Activated CD8-positive, alpha-beta memory T cell treated with anti-CD3 and anti-CD28 coated beads, Interleukin-2, amount 50 U/mL, for 24 hours (primary cell): Measurements from ENCODE around the gene NCOR1.
"Not testable (repeated sequence)": the region's sequence is repeated elsewhere in the genome, so short reads cannot be mapped to it uniquely, and the experiment has no call there.

Experiments
- DNase-seq: peaks from one replicate; pipeline ENCODE4 v3.0.0-alpha.2; 2020; ENCODE audit errors: extremely low read depth

NCOR1 gene

GRCh38 chr17:16215273-16215964, at the start of gene NCOR1:
Gene NCOR1 (minus strand): TSS chr17:16215534. CDS start chr17:16194569, 20,965 bp downstream.
- peak; percentile 76 for DNase-seq

- no peak for DNase-seq
Observed at GRCh38 chr17:16262201-16262600, 46.9 kb upstream of the NCOR1 start.

- DNase-seq = no peak
Observed at GRCh38 chr17:16261049-16261448, 45.7 kb upstream of the NCOR1 start.

GRCh38 chr17:16259926-16260325, 44.6 kb upstream of the NCOR1 start:
- no peak for DNase-seq

- no peak for DNase-seq
Observed at GRCh38 chr17:16258901-16259300, 43.6 kb upstream of the NCOR1 start.

- DNase-seq = no peak
Observed at GRCh38 chr17:16255481-16255921, 40.2 kb upstream of the NCOR1 start.

GRCh38 chr17:16254773-16255400, 39.6 kb upstream of the NCOR1 start:
- no peak for DNase-seq

GRCh38 chr17:16251556-16251955, 36.2 kb upstream of the NCOR1 start:
- no peak for DNase-seq

GRCh38 chr17:16251043-16251442, 35.7 kb upstream of the NCOR1 start:
- DNase-seq = no peak

- no peak for DNase-seq
Observed at GRCh38 chr17:16250635-16251034, 35.3 kb upstream of the NCOR1 start.

GRCh38 chr17:16247586-16247984, 32.3 kb upstream of the NCOR1 start:
- no peak for DNase-seq

GRCh38 chr17:16243801-16244567, 28.6 kb upstream of the NCOR1 start:
- DNase-seq = no peak

GRCh38 chr17:16243385-16243784, 28.1 kb upstream of the NCOR1 start:
- no peak for DNase-seq

- no peak for DNase-seq
Observed at GRCh38 chr17:16241906-16242399, 26.6 kb upstream of the NCOR1 start.

GRCh38 chr17:16239931-16240330, 24.6 kb upstream of the NCOR1 start:
- DNase-seq = no peak

- DNase-seq = no peak
Observed at GRCh38 chr17:16232391-16232790, 17.1 kb upstream of the NCOR1 start.

- DNase-seq = not testable (repeated sequence)
Observed at GRCh38 chr17:16229912-16230561, 14.7 kb upstream of the NCOR1 start.

GRCh38 chr17:16222406-16222805, 7.1 kb upstream of the NCOR1 start:
- DNase-seq = no peak

- DNase-seq = peak; percentile 81
Observed at GRCh38 chr17:16217002-16217635, 1.8 kb upstream of the NCOR1 start, which contains the start of gene PIGL. Gene PIGL (plus strand): TSS chr17:16217210. CDS start chr17:16217227, 17 bp downstream.

GRCh38 chr17:16216341-16217001, 1.1 kb upstream of the NCOR1 start:
- not testable (repeated sequence) for DNase-seq

- DNase-seq = no peak
Observed at GRCh38 chr17:16215965-16216316, 607 bp upstream of the NCOR1 start.
